ENCODE results near the gene CISD3. TPM values are rescaled to one million over a fixed set of nuclear protein-coding genes. Genes with fewer than 3 reads are reported as not detected.
A peak's percentile ranks its signal among the peaks of the same experiment; 100 is the strongest.

The CISD3 gene
- total and polyA plus RNA-seq, 10 of the 15 experiments (the other 5 are each of a cell fraction or from before 2014, with no cell fraction given), result 2.6 to 38.1 (median 8.1) TPM

GRCh38 chr17:38716368-38717005, 13.7 kb upstream of the CISD3 start:
- Histone ChIP-seq H4K20me1 (ENCODE audit: control insufficient read depth, insufficient read depth) (no peaks in the 10 kb centered on the region), H3K9me3 (replicated peaks; ENCODE audit: control insufficient read depth, insufficient read depth, low read length) (no peaks in the 10 kb centered on the region), H3K4me2 (ENCODE audit: control insufficient read depth, insufficient read depth) (no peak overlapping the region), H3K4me3 (no peak overlapping the region), H3K9ac (ENCODE audit: control insufficient read depth, insufficient read depth, low read length) (no peak overlapping the region), H2AFZ (ENCODE audit: control insufficient read depth, low read depth, low read length) (no peak overlapping the region), H3K4me1 (ENCODE audit: control insufficient read depth, insufficient read depth, low read length) (peaks cover 10% of the 10 kb centered on the region), H3K36me3 (ENCODE audit: control insufficient read depth in 2 of 2, insufficient read depth in 2 of 2, low read length in 1 of 2) (peaks cover 11 to 14% of the 10 kb centered on the region in 2 experiments), H3K27ac (ENCODE audit: control insufficient read depth, insufficient read depth) (no peak overlapping the region), H3K79me2 (ENCODE audit: control insufficient read depth, insufficient read depth, low read length) (no peaks in the 10 kb centered on the region), H3K27me3 (replicated peaks in 1 of 2; ENCODE audit: control insufficient read depth in 2 of 2, insufficient read depth in 2 of 2, low read length in 1 of 2) (no peaks in the 10 kb centered on the region)
- 95% methylated on average over 16 of the region's 18 CpGs for WGBS (ENCODE audit: insufficient coverage, insufficient replicate concordance, low lambda C conversion rate, missing lambda C conversion rate)
- in situ Hi-C loops (cut with MboI) (no loop called here), intact Hi-C loops (cut with micrococcal nuclease; ENCODE audit: unreplicated experiment) (no loop called here)
- ChIA-PET CTCF (interaction anchor here (0.6 to 2.8 kb wide), 3 partner anchors 19 to 158 kb away, joined by 3 to 11 read pairs (median 3); no protein-coding TSS in a partner anchor), SMC1A (ENCODE audit: uncharacterized antibody, unreplicated experiment) (interaction anchor here (1.0 kb wide), 1 partner anchor 39 kb away, joined by 3 read pairs; no protein-coding TSS in a partner anchor), POLR2A (no interaction called here), RAD21 (ENCODE audit: unreplicated experiment) (no interaction called here)
- TSS peak; percentile 56 for BruUV-seq (replicated peaks)
- FAIRE-seq, result no peak
- no peak for DNase-seq (ENCODE audit: low read depth, low spot score)
- ATAC-seq, result no peak
- TF ChIP-seq FOS (IDR thresholded peaks at IDR 0.05; ENCODE audit: borderline replicate concordance, extremely low read depth, insufficient read length) (no peak), ZSCAN29 (IDR thresholded peaks at IDR 0.05) (no peak), CHD1 (IDR thresholded peaks at IDR 0.05; ENCODE audit: low read depth, low read length) (no peak), ASH2L (IDR thresholded peaks at IDR 0.05; ENCODE audit: borderline replicate concordance, low read depth) (no peak), HDAC6 (IDR thresholded peaks at IDR 0.05; ENCODE audit: unreplicated experiment) (no peak), HSF1 (IDR thresholded peaks at IDR 0.05; ENCODE audit: low read depth, low read length) (no peak), POLR2AphosphoS5 (IDR thresholded peaks at IDR 0.05; ENCODE audit: low read length) (no peak), TBL1XR1 (IDR thresholded peaks at IDR 0.05; ENCODE audit: low read depth, low read length) (no peak), ZZZ3 (IDR thresholded peaks at IDR 0.05; ENCODE audit: control insufficient read depth, insufficient read length, low read depth) (no peak), NRF1 (conservative IDR thresholded peaks at IDR 0.05; ENCODE audit: low read depth, low read length) (no peak), TCF7 (IDR thresholded peaks at IDR 0.05; ENCODE audit: borderline replicate concordance) (no peak), ZNF592 (IDR thresholded peaks at IDR 0.05) (no peak)

Data from GM12878 (cell line).